D721Med (cell line): ENCODE results near the gene ZNF564.

Experiments
- DNase-seq: peaks from one replicate; pipeline ENCODE4 v3.0.0; 2011; ENCODE audit warnings: low spot score; ENCODE audit not compliant: insufficient read length
- FAIRE-seq: peaks from 2 replicates; lab custom pipeline; 2011; peaks lifted over from hg19 to GRCh38; lab: Jason Lieb, UNC
- CTCF ChIP-seq: IDR thresholded peaks from 2 replicates; pipeline ENCODE4 v1.5.1; 2012; ENCODE audit warnings: mild to moderate bottlenecking, control low read depth; ENCODE audit not compliant: insufficient read depth; ENCODE audit errors: missing control alignments

The ZNF564 gene

DNA sequence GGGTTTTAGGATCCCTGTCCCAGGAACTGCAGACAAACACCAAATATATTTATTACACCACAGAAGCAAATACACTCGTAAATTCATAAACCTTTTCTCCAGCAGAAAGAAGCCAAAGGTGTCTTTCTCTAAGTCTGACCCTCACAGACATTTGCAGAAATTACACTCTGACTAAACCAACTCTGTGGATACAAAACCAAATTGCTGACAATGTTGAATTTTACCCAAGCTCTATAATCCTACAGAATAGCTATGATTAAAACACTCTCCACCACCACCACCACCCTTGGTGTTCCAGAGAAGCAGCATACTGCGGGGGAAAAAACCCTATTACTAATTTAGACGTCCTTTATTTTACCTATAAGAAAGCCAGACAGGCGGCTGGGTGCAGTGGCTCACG lies 5.2 kb downstream of the ZNF564 start:
- no peak for TF ChIP-seq CTCF
- DNase-seq, result no peak

DNA sequence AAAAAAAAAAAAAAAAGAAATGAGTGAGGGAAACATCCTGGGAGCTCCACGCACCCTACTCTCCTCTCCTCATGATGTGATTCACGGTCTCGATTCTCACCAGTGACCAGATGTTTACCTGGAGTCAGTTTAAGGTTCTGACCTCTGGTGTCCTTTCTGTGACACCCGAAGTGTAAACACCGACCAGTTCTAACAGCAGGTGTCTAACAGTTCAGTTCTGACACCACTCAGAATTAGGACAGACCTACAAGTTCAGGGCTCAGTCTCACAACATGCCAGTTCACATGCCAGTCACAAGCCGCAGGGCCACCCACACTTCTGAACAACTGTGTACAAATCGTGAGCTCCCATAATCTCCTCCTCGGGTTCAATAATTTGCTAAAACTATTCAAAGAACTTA lies 6.0 kb downstream of the ZNF564 start:
- no peak for TF ChIP-seq CTCF
- no peak for DNase-seq
- FAIRE-seq, result no peak

More for the DNA sequence above, 5.2 kb downstream of the ZNF564 start:
- FAIRE-seq, result no peak

DNA sequence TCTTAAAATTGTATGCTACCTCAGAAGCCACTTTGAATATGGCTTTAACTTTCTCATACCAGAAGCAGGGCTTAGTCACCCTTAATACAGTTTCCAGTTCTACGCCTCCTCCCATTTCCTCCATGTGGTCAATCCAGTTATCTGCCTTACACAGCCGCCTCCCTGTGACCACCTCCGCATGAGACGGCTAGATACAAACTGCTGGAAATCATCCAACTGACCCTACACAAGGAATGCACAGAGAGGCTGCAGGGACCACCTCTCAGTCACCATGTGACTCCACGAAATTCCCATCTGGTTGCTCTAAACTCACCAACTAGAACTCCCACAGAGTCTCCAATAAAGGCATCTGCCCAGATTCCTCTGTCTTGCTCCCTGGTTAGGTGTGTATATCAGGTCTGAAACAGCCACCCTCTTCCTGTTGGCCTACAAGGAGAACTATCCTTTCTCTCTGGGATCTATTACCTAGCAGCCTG lies 6.8 kb downstream of the ZNF564 start:
- DNase-seq (no peak), FAIRE-seq (no peak)
- TF ChIP-seq CTCF, result no peak

DNA sequence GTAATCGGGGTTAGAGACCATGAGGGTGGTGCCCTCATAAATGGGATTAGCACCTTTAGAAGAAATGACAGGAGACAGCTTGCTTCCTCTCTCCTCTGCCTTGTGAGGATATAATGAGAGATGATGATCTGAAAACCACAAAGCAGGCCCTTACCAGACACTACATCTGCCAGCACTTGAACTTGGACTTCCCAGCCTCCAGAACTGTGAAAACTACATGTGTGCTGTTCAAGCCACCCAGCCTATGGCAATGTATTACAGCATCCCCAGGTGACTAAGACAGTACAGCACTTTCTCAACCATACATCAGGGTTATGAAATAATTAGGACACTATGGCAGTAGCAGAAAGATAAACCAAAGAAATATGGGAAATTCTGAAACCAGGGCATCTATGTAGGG lies 7.4 kb downstream of the ZNF564 start:
- TF ChIP-seq CTCF, result no peak
- FAIRE-seq, result no peak
- no peak for DNase-seq

- no peak for DNase-seq
- TF ChIP-seq CTCF, result no peak
- FAIRE-seq, result no peak
Measured at GRCh38 chr19:12527034-12527836, 24.0 kb downstream of the ZNF564 start.

DNA sequence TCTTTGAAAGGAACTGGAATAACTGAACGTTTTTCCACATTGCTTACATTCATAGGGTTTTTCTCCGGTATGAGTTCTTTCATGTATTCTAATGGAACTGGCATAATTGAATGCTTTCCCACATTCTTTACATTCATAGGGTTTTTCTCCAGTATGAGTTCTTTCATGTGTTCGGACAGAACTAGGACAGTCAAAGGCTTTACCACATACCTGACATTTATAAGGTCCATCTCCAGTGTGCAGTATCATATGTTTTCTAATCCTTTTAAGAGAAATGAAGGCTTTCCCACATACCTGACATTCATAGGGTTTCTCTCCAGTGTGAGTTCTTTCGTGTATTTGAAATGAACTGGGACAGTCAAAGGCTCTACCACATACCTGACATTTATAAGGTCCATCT lies 24.7 kb downstream of the ZNF564 start:
- FAIRE-seq (no peak), DNase-seq (no peak)
- TF ChIP-seq CTCF, result no peak

- FAIRE-seq (no peak), DNase-seq (no peak)
- no peak for TF ChIP-seq CTCF
Measured at GRCh38 chr19:12521996-12522395, 29.3 kb downstream of the ZNF564 start.
